Daoy (cell line): ENCODE results near the gene MAG. TPM values are rescaled to one million over a fixed set of nuclear protein-coding genes. Genes with fewer than 3 reads are reported as not detected.

Experiments
- DNase-seq: peaks from one replicate; pipeline ENCODE4 v3.0.0-alpha.2; 2015; ENCODE audit warnings: low read depth
- total RNA-seq: library from RNA; depleted of rRNA; stranded (reverse); fragments of >200 nt; shearing (Covaris generic); gene quantifications from 2 replicates; pipeline ENCODE4 v1.2.3, GENCODE V29; 2014

The MAG gene
- total RNA-seq, 1 experiment from 2014 or later: not detected

- DNase-seq: no peak
These were observed 6.0 kb downstream of the MAG start for GRCh38 chr19:35297922-35298321.

GRCh38 chr19:35298561-35298972 is 6.6 kb downstream of the MAG start:
- no peak for DNase-seq

DNA sequence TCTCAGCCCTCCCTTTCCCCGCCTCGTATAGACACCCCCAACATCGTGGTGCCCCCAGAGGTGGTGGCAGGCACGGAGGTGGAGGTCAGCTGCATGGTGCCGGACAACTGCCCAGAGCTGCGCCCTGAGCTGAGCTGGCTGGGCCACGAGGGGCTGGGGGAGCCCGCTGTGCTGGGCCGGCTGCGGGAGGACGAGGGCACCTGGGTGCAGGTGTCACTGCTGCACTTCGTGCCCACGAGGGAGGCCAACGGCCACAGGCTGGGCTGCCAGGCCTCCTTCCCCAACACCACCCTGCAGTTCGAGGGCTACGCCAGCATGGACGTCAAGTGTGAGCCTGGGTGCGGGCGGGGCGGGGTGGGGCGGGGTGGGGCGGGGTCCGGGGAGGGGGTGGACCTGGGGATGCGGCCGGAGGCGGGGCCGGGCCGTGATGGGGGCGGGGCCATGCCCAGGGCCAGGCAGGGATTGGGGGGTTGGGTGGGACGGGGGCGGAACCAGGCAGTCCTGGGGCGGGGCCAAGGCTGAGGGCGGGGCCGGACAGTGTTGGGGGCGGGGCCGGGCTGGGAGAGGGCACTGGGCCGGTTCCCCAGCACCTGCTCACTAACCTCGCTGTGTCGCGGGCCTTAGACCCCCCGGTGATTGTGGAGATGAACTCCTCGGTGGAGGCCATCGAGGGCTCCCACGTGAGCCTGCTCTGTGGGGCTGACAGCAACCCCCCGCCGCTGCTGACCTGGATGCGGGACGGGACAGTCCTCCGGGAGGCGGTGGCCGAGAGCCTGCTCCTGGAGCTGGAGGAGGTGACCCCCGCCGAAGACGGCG is 7.8 kb downstream of the MAG start:
- peak; percentile 30 for DNase-seq

- DNase-seq: no peak
These were observed 8.3 kb downstream of the MAG start for GRCh38 chr19:35300339-35300649.

DNA sequence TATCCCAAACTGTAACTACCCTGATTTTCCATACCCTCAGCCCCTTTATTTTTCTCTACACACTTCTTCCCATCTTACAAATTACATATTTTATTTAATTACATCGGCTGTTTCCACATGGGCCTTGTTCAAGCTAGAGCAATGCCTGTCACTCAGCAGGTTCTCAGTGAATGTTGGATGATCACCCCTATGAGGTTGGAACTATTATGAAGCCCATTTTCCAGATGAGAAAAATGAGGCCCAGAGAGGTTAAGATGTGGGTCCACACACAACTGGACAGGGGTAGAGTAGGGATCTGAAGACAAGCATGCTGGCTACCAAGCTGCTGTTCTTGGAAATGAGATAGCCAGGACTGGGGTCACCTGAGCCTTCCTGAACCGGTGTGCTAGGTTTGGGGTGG is 10.0 kb downstream of the MAG start:
- DNase-seq: no peak

- no peak for DNase-seq
These were observed 10.5 kb downstream of the MAG start for GRCh38 chr19:35302446-35302845.

- DNase-seq: no peak
These were observed 11.5 kb downstream of the MAG start for GRCh38 chr19:35303357-35303915.

- no peak for DNase-seq
These were observed 12.1 kb downstream of the MAG start for GRCh38 chr19:35304036-35304435.

- no peak for DNase-seq
These were observed 13.2 kb downstream of the MAG start for GRCh38 chr19:35305181-35305580.

- DNase-seq: no peak
These were observed 14.7 kb downstream of the MAG start for GRCh38 chr19:35306473-35307246.

DNA sequence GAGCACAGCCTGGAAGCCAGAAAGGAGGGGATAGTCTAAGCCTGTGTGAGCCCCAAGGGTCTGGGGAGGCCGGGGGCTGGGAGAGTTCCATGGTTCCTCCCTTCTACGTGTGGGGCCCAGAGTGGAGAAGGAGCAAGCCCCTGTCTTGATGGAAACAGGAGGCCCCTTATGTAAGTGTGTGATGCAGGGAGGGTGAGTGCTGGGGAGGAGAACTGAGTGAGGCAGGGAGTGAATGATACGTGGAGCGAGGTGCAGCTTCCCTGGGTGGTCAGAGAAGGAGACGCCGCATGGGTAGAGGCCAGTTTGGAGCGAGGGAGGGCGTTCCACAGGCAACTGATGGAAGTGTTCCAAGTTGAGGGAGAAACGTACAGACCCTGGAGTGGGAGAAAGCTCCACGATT is 16.0 kb downstream of the MAG start:
- no peak for DNase-seq

DNA sequence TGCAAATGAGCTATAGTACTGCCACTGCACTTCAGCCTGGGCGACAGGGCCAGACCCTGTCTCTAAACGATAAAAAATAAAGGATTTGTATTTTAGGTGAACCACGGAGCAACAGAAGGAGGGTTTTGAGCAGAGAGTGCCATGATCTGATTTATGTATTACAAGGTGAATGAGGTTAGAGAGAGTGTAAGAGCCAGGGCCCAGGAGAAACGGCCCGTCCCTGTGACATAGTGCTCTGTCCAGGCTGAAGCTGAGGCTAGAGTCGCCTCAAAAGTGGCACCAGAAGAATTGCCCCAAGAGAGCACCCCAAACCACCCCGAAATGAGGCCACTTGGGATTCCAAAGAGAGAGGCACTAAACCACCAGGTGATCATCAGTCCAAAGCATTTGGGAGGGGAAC is 16.9 kb downstream of the MAG start:
- DNase-seq: no peak

- DNase-seq: peak; percentile 51
These were observed 17.7 kb downstream of the MAG start for GRCh38 chr19:35309481-35310279.

GRCh38 chr19:35310331-35310730 is 18.4 kb downstream of the MAG start:
- no peak for DNase-seq

- DNase-seq: peak; percentile 38
These were observed 19.0 kb downstream of the MAG start for GRCh38 chr19:35310811-35311465.

DNA sequence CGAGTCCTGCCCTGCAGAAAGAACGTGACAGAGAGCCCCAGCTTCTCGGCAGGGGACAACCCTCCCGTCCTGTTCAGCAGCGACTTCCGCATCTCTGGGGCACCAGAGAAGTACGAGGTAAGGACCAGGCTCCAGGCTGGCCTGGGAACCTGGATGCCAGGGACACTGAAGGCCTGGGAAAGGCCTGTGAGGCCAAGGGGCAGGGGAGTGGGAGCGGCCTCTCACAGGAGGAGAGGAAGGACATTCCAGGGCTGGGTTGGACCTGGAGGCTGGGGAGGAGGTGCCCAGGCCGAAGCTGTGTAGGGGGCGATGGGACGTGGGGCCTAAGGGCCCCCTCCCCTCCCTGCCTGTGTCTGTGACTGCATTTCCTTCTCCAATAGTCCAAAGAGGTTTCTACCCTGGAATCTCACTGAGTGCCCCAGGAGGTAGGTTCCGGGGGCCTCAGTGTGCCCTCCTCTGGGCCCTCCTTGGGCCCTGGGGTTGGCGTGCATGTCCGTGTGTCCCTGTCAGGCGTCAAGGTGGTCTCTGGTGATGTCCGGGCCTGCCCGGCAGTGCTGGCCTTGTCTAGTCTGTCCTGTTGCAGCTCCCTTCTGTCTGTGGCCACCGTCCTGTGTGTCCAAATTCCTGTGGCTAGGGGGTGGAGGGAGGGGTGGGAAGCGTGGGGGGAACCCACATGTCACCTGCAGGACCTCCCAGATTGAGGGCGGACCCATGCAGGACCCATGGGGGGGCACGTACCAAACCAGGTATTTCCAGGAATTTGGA is 20.1 kb downstream of the MAG start:
- no peak for DNase-seq

DNA sequence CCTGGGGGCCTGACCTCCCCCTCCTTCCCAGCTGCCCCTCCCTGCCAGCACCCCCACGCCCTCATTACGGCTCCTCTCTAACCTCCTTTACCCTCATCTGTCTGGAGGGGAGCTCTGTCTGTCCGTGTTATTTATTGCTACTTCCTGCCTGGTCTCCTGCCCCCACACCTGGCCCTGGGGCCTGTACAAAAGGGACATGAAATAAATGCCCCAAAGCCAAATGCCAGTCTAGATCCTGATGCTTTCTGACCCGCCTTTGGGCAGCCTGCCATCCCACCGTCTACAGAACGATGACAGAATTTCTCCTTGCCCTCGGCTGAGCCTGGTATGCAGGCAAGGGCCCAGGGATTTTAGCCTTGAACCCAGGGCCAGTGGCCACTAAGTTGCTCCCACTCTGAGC is 21.6 kb downstream of the MAG start:
- DNase-seq: no peak

DNA sequence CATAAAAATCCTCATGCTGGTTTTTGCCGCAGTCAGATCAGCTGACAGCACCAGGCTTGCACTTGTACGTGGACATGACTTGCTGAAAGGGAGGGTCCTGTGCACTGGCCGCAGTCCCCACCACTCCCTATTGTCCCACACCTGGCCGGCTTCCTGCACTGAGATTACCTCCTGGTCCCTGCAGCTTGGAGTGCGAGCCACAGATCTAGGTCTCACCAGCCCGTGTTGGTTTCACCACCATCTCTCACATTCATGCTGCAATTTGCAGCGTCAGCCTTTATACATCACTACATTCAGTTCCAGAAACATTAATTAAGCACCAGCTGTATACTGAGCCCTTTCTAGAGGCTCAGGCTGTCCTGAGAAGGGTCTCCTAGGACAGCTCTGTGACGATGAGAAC is 22.1 kb downstream of the MAG start:
- no peak for DNase-seq

DNA sequence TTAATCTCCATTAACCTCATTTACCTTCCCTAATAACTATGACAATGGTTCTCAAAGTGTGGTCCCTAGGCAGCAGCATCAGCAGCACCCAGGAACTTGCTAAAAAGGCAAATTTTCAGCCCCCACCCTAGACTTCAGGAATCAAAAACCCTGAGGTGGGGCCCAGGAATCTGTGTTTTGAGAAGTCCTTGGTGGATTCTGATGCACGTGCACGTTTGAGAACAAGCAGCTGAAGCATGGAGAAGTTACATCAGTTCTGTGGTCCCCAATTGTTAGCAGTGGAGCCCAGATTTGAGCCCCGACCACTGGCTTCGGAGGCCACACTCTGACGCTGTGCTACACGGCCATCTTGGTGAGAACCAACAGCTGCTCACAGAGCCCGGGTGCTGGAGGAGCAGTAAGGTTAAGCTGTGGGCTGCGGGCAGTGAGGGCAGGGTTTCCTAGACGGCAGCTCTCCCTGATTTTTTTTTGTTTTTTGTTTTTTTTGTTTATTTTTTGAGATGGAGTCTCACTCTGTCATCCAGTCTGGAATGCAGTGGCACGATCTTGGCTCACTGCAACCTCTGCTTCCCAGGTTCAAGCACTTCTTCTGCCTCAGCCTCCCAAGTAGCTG is 23.0 kb downstream of the MAG start:
- DNase-seq: no peak

DNA sequence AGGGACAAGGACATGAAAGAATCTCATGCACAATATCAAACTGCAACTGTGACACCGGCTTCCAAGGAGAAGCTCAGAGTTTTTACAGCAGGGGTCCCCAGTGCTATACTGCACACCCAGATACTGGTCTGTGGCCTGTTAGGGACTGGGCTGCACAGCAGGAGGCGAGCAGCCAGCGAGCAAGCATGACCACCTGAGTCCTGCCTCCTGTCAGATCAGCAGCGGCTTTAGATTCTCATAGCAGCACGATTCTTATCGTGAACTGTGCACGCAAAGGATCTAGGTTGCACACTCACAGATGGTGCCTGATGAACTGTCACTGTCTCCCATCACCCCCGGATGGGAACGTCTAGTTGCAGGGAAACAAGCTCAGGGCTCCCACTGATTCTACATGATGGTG is 23.9 kb downstream of the MAG start:
- DNase-seq: no peak
